Vagina (tissue), 2 donors: Measurements from ENCODE around the gene SMARCE1.

ENCODE experiments used
- POLR2A ChIP-seq, 2 donors: fragments of 450-650 bp; IDR thresholded peaks; one replicate each; pipeline ENCODE4 v1.6.1; 2017; ENCODE audit warnings: antibody characterized with exemption in 2 of 2, mild to moderate bottlenecking in 2 of 2, moderate library complexity in 2 of 2
- POLR2AphosphoS5 ChIP-seq, 2 donors: sonication (generic); formaldehyde crosslinking; IDR thresholded peaks; one replicate each; pipeline ENCODE4 v1.9.0; 2017; ENCODE audit warnings: antibody characterized with exemption in 2 of 2, mild to moderate bottlenecking in 2 of 2, low read depth in 1 of 2; ENCODE audit not compliant: insufficient read depth in 1 of 2
- TF ChIP-seq, protein P1 (sequence below), 3 experiments: fragments of 450-650 bp in 2 of 3; fragments of 200-600 bp in 1 of 3; sonication (generic) in 1 of 3; IDR thresholded peaks; one replicate each; pipeline ENCODE4 v1.5.1; 2017 to 2019; ENCODE audit warnings: antibody characterized with exemption in 3 of 3, mild to moderate bottlenecking in 2 of 3, moderate library complexity in 2 of 3

- TF ChIP-seq, protein P1, sequence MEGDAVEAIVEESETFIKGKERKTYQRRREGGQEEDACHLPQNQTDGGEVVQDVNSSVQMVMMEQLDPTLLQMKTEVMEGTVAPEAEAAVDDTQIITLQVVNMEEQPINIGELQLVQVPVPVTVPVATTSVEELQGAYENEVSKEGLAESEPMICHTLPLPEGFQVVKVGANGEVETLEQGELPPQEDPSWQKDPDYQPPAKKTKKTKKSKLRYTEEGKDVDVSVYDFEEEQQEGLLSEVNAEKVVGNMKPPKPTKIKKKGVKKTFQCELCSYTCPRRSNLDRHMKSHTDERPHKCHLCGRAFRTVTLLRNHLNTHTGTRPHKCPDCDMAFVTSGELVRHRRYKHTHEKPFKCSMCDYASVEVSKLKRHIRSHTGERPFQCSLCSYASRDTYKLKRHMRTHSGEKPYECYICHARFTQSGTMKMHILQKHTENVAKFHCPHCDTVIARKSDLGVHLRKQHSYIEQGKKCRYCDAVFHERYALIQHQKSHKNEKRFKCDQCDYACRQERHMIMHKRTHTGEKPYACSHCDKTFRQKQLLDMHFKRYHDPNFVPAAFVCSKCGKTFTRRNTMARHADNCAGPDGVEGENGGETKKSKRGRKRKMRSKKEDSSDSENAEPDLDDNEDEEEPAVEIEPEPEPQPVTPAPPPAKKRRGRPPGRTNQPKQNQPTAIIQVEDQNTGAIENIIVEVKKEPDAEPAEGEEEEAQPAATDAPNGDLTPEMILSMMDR (IDR thresholded peaks at IDR 0.05): no peak
- TF ChIP-seq POLR2AphosphoS5 (IDR thresholded peaks at IDR 0.05; ENCODE audit: insufficient read depth in 1 of 2, low read depth in 1 of 2): no peak
- TF ChIP-seq POLR2A (IDR thresholded peaks at IDR 0.05): no peak
These were observed 48.8 kb downstream of the SMARCE1 start for GRCh38 chr17:40598619-40599467.
